Large intestine (tissue), 3 donors: ENCODE data around the gene ARMH3. TPM values are rescaled to one million over a fixed set of nuclear protein-coding genes. Genes with fewer than 3 reads are reported as not detected.
"Not testable (repeated sequence)": the region's sequence is repeated elsewhere in the genome, so short reads cannot be mapped to it uniquely, and the experiment has no call there.

Experiments used
- DNase-seq, 2 donors: peaks; one replicate each; pipeline versions ENCODE4 v3.0.0 to v3.0.0-alpha.2; 2013
- H3K27ac ChIP-seq: one replicate; pipeline ENCODE4 v1.5.1; 2013; ENCODE audit warnings: low read length
- H3K27me3 ChIP-seq: 2 replicates; pipeline ENCODE4 v1.6.1; 2013; ENCODE audit warnings: low read length; ENCODE audit not compliant: control insufficient read depth, insufficient read depth
- H3K36me3 ChIP-seq: 2 replicates; pipeline ENCODE4 v1.6.1; 2013; ENCODE audit warnings: low read length; ENCODE audit not compliant: control insufficient read depth, insufficient read depth
- H3K4me1 ChIP-seq: one replicate; pipeline ENCODE4 v1.6.1; 2013; ENCODE audit warnings: low read length; ENCODE audit not compliant: control insufficient read depth, insufficient read depth
- H3K4me3 ChIP-seq: one replicate; pipeline ENCODE4 v1.5.1; 2013; ENCODE audit warnings: low read length
- H3K9me3 ChIP-seq: one replicate; pipeline ENCODE4 v1.6.1; 2013; ENCODE audit warnings: mild to moderate bottlenecking, low read depth, low read length, moderate library complexity; ENCODE audit not compliant: control insufficient read depth
- WGBS: methylation state at CpG from one replicate; pipeline ENCODE4 v1.1.5; 2013; ENCODE audit warnings: low lambda C conversion rate; ENCODE audit not compliant: insufficient coverage; 5-methylcytosine and 5-hydroxymethylcytosine counted together
- polyA plus RNA-seq: library from polyadenylated mRNA; unstranded; fragments of 120-200 nt; gene quantifications from one replicate; pipeline ENCODE4 v1.2.1, GENCODE V29; 2013

ARMH3 gene
- polyA plus RNA-seq, 1 donor, result 19.3 TPM

- Histone ChIP-seq H3K27me3 (no peaks in the 10 kb centered on the region), H3K4me3 (no peak overlapping the region), H3K9me3 (no peaks in the 10 kb centered on the region), H3K4me1 (no peaks in the 10 kb centered on the region), H3K27ac (no peak overlapping the region), H3K36me3 (no peaks in the 10 kb centered on the region)
- DNase-seq, result no peak
- WGBS, result no CpG with 5 or more reads among the region's 2 CpGs
These were observed 9.9 kb downstream of the ARMH3 start for GRCh38 chr10:102046095-102046494.

DNA sequence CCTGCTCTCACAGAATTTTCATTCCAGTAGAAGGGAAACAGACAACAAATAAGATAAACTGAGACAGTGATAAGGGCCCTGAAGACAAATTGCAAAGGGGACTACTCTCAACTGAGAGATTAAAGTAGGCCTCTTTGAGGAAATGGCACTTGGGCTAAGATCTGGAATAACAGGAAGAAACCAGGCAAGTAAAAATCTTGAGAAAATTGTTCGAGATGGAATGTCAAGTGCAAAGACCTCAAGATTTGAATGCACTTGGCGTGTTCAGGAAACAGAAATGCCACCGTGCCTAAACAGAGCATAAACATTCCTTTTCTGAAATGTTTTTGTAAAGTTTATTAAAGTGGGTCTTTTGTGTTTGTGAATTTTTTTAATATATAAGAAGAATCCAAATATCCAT is 10.7 kb downstream of the ARMH3 start:
- Histone ChIP-seq H3K27ac (no peak overlapping the region), H3K9me3 (no peaks in the 10 kb centered on the region), H3K4me3 (no peak overlapping the region), H3K4me1 (no peaks in the 10 kb centered on the region), H3K27me3 (no peaks in the 10 kb centered on the region), H3K36me3 (no peaks in the 10 kb centered on the region)
- no peak for DNase-seq
- 100% methylated on average over 1 of the region's 3 CpGs for WGBS

GRCh38 chr10:102040305-102041050 is 15.5 kb downstream of the ARMH3 start:
- Histone ChIP-seq H3K4me1 (no peaks in the 10 kb centered on the region), H3K27me3 (no peaks in the 10 kb centered on the region), H3K27ac (no peak overlapping the region), H3K9me3 (peaks cover 4% of the 10 kb centered on the region), H3K4me3 (no peak overlapping the region), H3K36me3 (peaks cover 17% of the 10 kb centered on the region)
- 100% methylated on average over 1 of the region's 7 CpGs for whole genome bisulfite sequencing
- DNase-seq, result no peak

GRCh38 chr10:102038410-102038809 is 17.6 kb downstream of the ARMH3 start:
- no peak for DNase-seq
- no peak overlapping the region for H3K27ac ChIP-seq
- H3K4me3 ChIP-seq, result no peak overlapping the region
- H3K9me3 ChIP-seq, result peaks cover 9% of the 10 kb centered on the region
- peaks cover 17% of the 10 kb centered on the region for H3K36me3 ChIP-seq
- no peaks in the 10 kb centered on the region for H3K4me1 ChIP-seq
- H3K27me3 ChIP-seq, result no peaks in the 10 kb centered on the region

DNA sequence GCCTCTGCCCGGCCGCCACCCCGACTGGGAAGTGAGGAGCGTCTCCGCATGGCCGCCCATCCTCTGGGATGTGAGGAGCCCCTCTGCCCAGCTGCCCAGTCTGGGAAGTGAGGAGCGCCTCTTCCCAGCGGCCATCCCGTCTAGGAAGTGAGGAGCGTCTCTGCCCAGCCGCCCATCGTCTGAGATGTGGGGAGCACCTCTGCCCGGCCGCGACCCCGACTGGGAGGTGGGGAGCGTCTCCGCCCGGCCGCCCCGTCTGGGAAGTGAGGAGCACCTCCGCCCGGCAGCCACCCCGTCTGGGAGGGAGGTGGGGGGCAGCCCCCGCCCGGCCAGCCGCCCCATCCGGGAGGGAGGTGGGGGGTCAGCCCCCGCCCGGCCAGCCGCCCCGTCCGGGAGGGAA is 20.2 kb downstream of the ARMH3 start:
- not testable (repeated sequence) for H3K27ac ChIP-seq, H3K27me3 ChIP-seq, H3K4me1 ChIP-seq, H3K4me3 ChIP-seq, H3K9me3 ChIP-seq, DNase-seq
- peaks cover 33% of the 10 kb centered on the region for H3K36me3 ChIP-seq
- no CpG with 5 or more reads among the region's 33 CpGs for WGBS

- no CpG with 5 or more reads among the region's 2 CpGs for WGBS
- H3K4me3 ChIP-seq, result no peak overlapping the region
- no peak for DNase-seq
- H3K27me3 ChIP-seq, result no peaks in the 10 kb centered on the region
- no peak overlapping the region for H3K27ac ChIP-seq
- H3K9me3 ChIP-seq, result peaks cover 9% of the 10 kb centered on the region
- H3K4me1 ChIP-seq, result no peaks in the 10 kb centered on the region
- peaks cover 42% of the 10 kb centered on the region for H3K36me3 ChIP-seq
These were observed 22.2 kb downstream of the ARMH3 start for GRCh38 chr10:102033787-102034186.

GRCh38 chr10:102027261-102027660 is 28.7 kb downstream of the ARMH3 start:
- no peak for DNase-seq
- H3K4me3 ChIP-seq, result no peak overlapping the region
- H3K27ac ChIP-seq, result no peak overlapping the region
- no peaks in the 10 kb centered on the region for H3K27me3 ChIP-seq
- H3K4me1 ChIP-seq, result no peaks in the 10 kb centered on the region
- H3K9me3 ChIP-seq, result no peaks in the 10 kb centered on the region
- peaks cover 63% of the 10 kb centered on the region for H3K36me3 ChIP-seq
- no CpG with 5 or more reads among the region's 2 CpGs for WGBS

- H3K9me3 ChIP-seq, result no peaks in the 10 kb centered on the region
- H3K27me3 ChIP-seq, result no peaks in the 10 kb centered on the region
- no peak for DNase-seq
- H3K27ac ChIP-seq, result no peak overlapping the region
- H3K4me3 ChIP-seq, result no peak overlapping the region
- H3K36me3 ChIP-seq, result peaks cover 55% of the 10 kb centered on the region
- H3K4me1 ChIP-seq, result no peaks in the 10 kb centered on the region
- WGBS, result 100% methylated on average over 2 of the region's 3 CpGs
These were observed 31.2 kb downstream of the ARMH3 start for GRCh38 chr10:102024799-102025198.

DNA sequence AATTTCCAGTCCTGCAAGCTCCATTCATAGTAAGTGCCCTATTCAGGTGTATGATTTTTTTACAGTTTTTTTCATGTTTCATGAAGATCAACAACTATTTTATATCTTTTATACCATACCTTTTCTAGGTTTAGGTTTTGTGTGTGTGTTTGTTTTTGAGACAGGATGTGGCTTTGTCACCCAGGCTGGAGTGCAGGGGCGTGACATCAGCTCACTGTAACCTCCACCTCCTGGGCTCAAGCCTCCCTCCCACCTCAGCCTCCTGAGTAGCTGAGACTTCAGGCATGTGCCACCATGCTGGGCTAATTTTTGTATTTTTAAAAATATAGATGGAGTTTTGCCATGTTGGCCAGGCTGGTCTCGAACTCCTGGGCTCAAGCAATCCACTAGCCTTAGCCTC is 35.0 kb downstream of the ARMH3 start:
- no peaks in the 10 kb centered on the region for H3K9me3 ChIP-seq
- peaks cover 58% of the 10 kb centered on the region for H3K36me3 ChIP-seq
- WGBS, result 100% methylated on average over 1 of the region's 2 CpGs
- H3K27ac ChIP-seq, result no peak overlapping the region
- DNase-seq, result no peak
- H3K4me1 ChIP-seq, result no peaks in the 10 kb centered on the region
- H3K27me3 ChIP-seq, result no peaks in the 10 kb centered on the region
- H3K4me3 ChIP-seq, result no peak overlapping the region

DNA sequence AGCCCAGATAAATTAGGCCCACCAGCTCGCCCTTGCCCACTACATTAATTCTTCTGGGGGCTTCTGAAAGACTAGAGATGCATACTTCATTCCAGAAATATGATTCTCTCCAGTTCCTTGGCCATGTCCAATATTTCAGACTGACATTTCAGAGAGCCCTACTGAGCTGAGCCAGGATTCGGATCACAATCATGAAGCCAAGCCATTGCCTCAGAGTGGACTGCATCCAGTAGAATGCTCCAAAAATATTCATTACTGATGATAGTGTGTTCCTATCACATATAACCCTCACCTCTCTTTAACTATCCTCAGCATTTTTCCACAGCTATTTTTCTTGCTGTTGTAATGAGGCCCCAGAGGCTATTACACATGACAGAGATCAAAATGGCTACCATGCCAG is 38.7 kb downstream of the ARMH3 start:
- H3K36me3 ChIP-seq, result peaks cover 50% of the 10 kb centered on the region
- no CpG with 5 or more reads among the region's 2 CpGs for WGBS

GRCh38 chr10:102016416-102016815 is 39.6 kb downstream of the ARMH3 start:
- Histone ChIP-seq H3K9me3 (no peaks in the 10 kb centered on the region), H3K4me3 (no peak overlapping the region), H3K4me1 (no peaks in the 10 kb centered on the region), H3K27ac (no peak overlapping the region), H3K36me3 (peaks cover 52% of the 10 kb centered on the region), H3K27me3 (no peaks in the 10 kb centered on the region)
- no peak for DNase-seq

More for the DNA sequence above, 38.7 kb downstream of the ARMH3 start:
- Histone ChIP-seq H3K9me3 (no peaks in the 10 kb centered on the region), H3K27ac (no peak overlapping the region), H3K4me1 (no peaks in the 10 kb centered on the region), H3K27me3 (no peaks in the 10 kb centered on the region), H3K4me3 (no peak overlapping the region)
- DNase-seq, result no peak
